HG03354 (cell line): Measurements from ENCODE around the gene IPPK.

ENCODE experiments used
- ATAC-seq: cut with Tn5 transposase; IDR thresholded peaks from one replicate; pipeline ENCODE4 v1.9.1; 2021; ENCODE audit warnings: mild to moderate bottlenecking; ENCODE audit not compliant: unreplicated experiment, poor library complexity, severe bottlenecking

Gene IPPK

GRCh38 chr9:92669890-92670708, at the start of gene IPPK:
TSS of gene IPPK (minus strand) at chr9:92670131. CDS start at chr9:92669988, 143 bp downstream.
- peak; percentile 94 for ATAC-seq

- ATAC-seq, result no peak
Observed at GRCh38 chr9:92719028-92719647, 49.2 kb upstream of the IPPK start.

- ATAC-seq, result no peak
Observed at GRCh38 chr9:92718086-92719001, 48.4 kb upstream of the IPPK start.

- ATAC-seq, result no peak
Observed at GRCh38 chr9:92717201-92718085, 47.5 kb upstream of the IPPK start.

- ATAC-seq, result peak; percentile 66
Observed at GRCh38 chr9:92716557-92716956, 46.6 kb upstream of the IPPK start.

- no peak for ATAC-seq
Observed at GRCh38 chr9:92715488-92716231, 45.7 kb upstream of the IPPK start.

GRCh38 chr9:92714787-92715487, 45.0 kb upstream of the IPPK start:
- ATAC-seq, result no peak

GRCh38 chr9:92714016-92714415, 44.1 kb upstream of the IPPK start:
- no peak for ATAC-seq

GRCh38 chr9:92713528-92713927, 43.6 kb upstream of the IPPK start:
- no peak for ATAC-seq

GRCh38 chr9:92712767-92713166, 42.8 kb upstream of the IPPK start:
- no peak for ATAC-seq

GRCh38 chr9:92711844-92712243, 41.9 kb upstream of the IPPK start:
- no peak for ATAC-seq

GRCh38 chr9:92711146-92711545, 41.2 kb upstream of the IPPK start:
- no peak for ATAC-seq

- no peak for ATAC-seq
Observed at GRCh38 chr9:92710368-92710767, 40.4 kb upstream of the IPPK start.

- no peak for ATAC-seq
Observed at GRCh38 chr9:92709954-92710353, 40.0 kb upstream of the IPPK start.

GRCh38 chr9:92709240-92709639, 39.3 kb upstream of the IPPK start:
- no peak for ATAC-seq

GRCh38 chr9:92707530-92707929, 37.6 kb upstream of the IPPK start:
- no peak for ATAC-seq

GRCh38 chr9:92706218-92706940, 36.4 kb upstream of the IPPK start:
- ATAC-seq, result peak; percentile 57
